ENCODE results near the gene UBE2K.

The UBE2K gene

GRCh38 chr4:39657465-39657864 lies 40.5 kb upstream of the UBE2K start:
- no peaks in the 10 kb centered on the region for H3K9me3 ChIP-seq (replicated peaks in 1 of 2; ENCODE audit: control insufficient read depth in 2 of 2, insufficient read depth in 1 of 2, low read depth in 1 of 2, low read length in 2 of 2)
- no peak overlapping the region for H2BK120ac ChIP-seq (ENCODE audit: low read depth, low read length)
- WGBS, 2 donors (ENCODE audit: extremely low coverage in 2 of 2, insufficient read length in 2 of 2, insufficient replicate concordance in 1 of 2), result no CpG with 5 or more reads among the region's 6 CpGs

DNA sequence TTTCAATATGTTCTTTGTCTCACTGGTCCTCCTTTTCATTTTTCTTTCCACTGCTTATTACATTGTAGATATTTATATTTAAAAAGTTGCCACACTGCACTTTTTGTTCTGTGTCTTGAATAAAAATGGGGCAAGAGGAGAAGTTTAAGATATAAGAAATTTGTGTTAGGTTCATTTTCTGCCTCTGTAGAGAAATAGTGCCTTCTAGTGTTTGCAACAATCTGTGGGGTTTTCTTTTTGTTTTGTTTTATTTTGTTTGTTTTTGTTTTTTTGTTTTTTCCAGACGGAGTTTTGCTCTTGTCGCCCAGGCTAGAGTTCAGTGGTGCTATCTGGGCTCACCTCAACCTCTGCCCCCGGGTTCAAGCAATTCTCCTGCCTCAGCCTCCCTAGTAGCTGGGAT lies 39.2 kb upstream of the UBE2K start:
- no peaks in the 10 kb centered on the region for H3K4me1 ChIP-seq (ENCODE audit: control insufficient read depth in 2 of 2, insufficient read depth in 1 of 2, low read depth in 1 of 2, low read length in 2 of 2)
- no peak overlapping the region for H2BK120ac ChIP-seq (ENCODE audit: low read depth, low read length)
- DNase-seq (ENCODE audit: low spot score), result no peak
- no peak overlapping the region for H3K23ac ChIP-seq (ENCODE audit: low read depth, low read length, poor library complexity)
- no peaks in the 10 kb centered on the region for H3K27me3 ChIP-seq (ENCODE audit: control insufficient read depth in 3 of 3, insufficient read depth in 3 of 3, low read depth in 1 of 3, low read length in 3 of 3)
- no peak overlapping the region for H3K27ac ChIP-seq (replicated peaks; ENCODE audit: low read length)
- no peak overlapping the region for H2BK15ac ChIP-seq (ENCODE audit: low read length)
- no peak overlapping the region for H2BK12ac ChIP-seq (ENCODE audit: low read length)
- no peak overlapping the region for H2AFZ ChIP-seq (ENCODE audit: low read length)
- H3K9me3 ChIP-seq (replicated peaks in 1 of 2; ENCODE audit: control insufficient read depth in 2 of 2, insufficient read depth in 1 of 2, low read depth in 1 of 2, low read length in 2 of 2), result no peaks in the 10 kb centered on the region
- no peak overlapping the region for H3K9ac ChIP-seq (ENCODE audit: low read depth, low read length, poor library complexity)
- H3K4me3 ChIP-seq (ENCODE audit: low read length in 2 of 2), result no peak overlapping the region
- H3K4ac ChIP-seq (ENCODE audit: low read length), result no peak overlapping the region
- H3K79me1 ChIP-seq (ENCODE audit: low read depth, low read length), result no peaks in the 10 kb centered on the region
- no peak overlapping the region for H2BK5ac ChIP-seq (ENCODE audit: low read length)
- H4K8ac ChIP-seq (ENCODE audit: low read depth, low read length), result no peak overlapping the region
- H3K18ac ChIP-seq (ENCODE audit: low read length), result no peak overlapping the region
- H3K4me2 ChIP-seq (ENCODE audit: insufficient read depth, low read length, poor library complexity, severe bottlenecking), result no peak overlapping the region
- H2AK5ac ChIP-seq (ENCODE audit: low read depth, low read length), result no peak overlapping the region
- no peak overlapping the region for H4K91ac ChIP-seq (ENCODE audit: low read depth, low read length, poor library complexity)
- no peaks in the 10 kb centered on the region for H3K36me3 ChIP-seq (replicated peaks in 1 of 2; ENCODE audit: control insufficient read depth in 2 of 2, insufficient read depth in 2 of 2, low read length in 2 of 2)
- H3K14ac ChIP-seq (ENCODE audit: low read length), result no peak overlapping the region
- no CpG with 5 or more reads among the region's 3 CpGs for WGBS, 2 donors (ENCODE audit: extremely low coverage in 2 of 2, insufficient read length in 2 of 2, insufficient replicate concordance in 1 of 2)

More at GRCh38 chr4:39657465-39657864, 40.5 kb upstream of the UBE2K start:
- Histone ChIP-seq H2BK15ac (ENCODE audit: low read length) (no peak overlapping the region), H3K14ac (ENCODE audit: low read length) (no peak overlapping the region), H2BK12ac (ENCODE audit: low read length) (no peak overlapping the region), H3K18ac (ENCODE audit: low read length) (no peak overlapping the region), H3K79me1 (ENCODE audit: low read depth, low read length) (no peaks in the 10 kb centered on the region), H3K36me3 (replicated peaks in 1 of 2; ENCODE audit: control insufficient read depth in 2 of 2, insufficient read depth in 2 of 2, low read length in 2 of 2) (no peaks in the 10 kb centered on the region), H3K4me3 (ENCODE audit: low read length in 2 of 2) (no peak overlapping the region), H4K91ac (ENCODE audit: low read depth, low read length, poor library complexity) (no peak overlapping the region), H2AFZ (ENCODE audit: low read length) (no peak overlapping the region), H3K23ac (ENCODE audit: low read depth, low read length, poor library complexity) (no peak overlapping the region), H3K27ac (replicated peaks; ENCODE audit: low read length) (no peak overlapping the region), H3K9ac (ENCODE audit: low read depth, low read length, poor library complexity) (no peak overlapping the region), H3K4me1 (ENCODE audit: control insufficient read depth in 2 of 2, insufficient read depth in 1 of 2, low read depth in 1 of 2, low read length in 2 of 2) (no peaks in the 10 kb centered on the region), H2AK5ac (ENCODE audit: low read depth, low read length) (no peak overlapping the region), H4K8ac (ENCODE audit: low read depth, low read length) (no peak overlapping the region), H3K27me3 (ENCODE audit: control insufficient read depth in 3 of 3, insufficient read depth in 3 of 3, low read depth in 1 of 3, low read length in 3 of 3) (no peaks in the 10 kb centered on the region), H2BK5ac (ENCODE audit: low read length) (no peak overlapping the region), H3K4ac (ENCODE audit: low read length) (no peak overlapping the region), H3K4me2 (ENCODE audit: insufficient read depth, low read length, poor library complexity, severe bottlenecking) (no peak overlapping the region)
- no peak for DNase-seq (ENCODE audit: low spot score)

DNA sequence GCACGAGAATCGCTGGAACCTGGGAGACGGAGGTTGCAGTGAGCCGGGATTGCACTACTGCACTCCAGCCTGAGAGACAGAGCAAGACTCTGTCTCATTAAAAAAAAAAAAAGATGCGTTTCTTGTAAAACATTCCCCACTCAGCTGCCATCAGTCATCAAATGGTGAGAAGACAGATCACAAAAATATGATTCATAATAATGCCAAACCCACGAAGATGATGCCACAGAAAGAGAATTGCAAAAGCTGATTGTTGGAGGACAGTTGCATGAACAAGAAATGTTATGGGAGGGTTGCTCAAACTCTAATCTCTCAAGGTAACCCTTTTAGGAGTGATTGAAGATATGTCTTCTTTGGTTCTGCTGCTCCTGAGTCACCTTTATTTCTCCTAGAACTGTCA lies 37.9 kb upstream of the UBE2K start:
- H2AK5ac ChIP-seq (ENCODE audit: low read depth, low read length), result no peak overlapping the region
- H3K4me1 ChIP-seq (ENCODE audit: control insufficient read depth in 2 of 2, insufficient read depth in 1 of 2, low read depth in 1 of 2, low read length in 2 of 2), result no peaks in the 10 kb centered on the region
- WGBS, 2 donors (ENCODE audit: extremely low coverage in 2 of 2, insufficient read length in 2 of 2, insufficient replicate concordance in 1 of 2), result no CpG with 5 or more reads among the region's 6 CpGs
- H2AFZ ChIP-seq (ENCODE audit: low read length), result no peak overlapping the region
- no peak overlapping the region for H2BK120ac ChIP-seq (ENCODE audit: low read depth, low read length)
- no peak overlapping the region for H3K9ac ChIP-seq (ENCODE audit: low read depth, low read length, poor library complexity)
- H3K36me3 ChIP-seq (replicated peaks in 1 of 2; ENCODE audit: control insufficient read depth in 2 of 2, insufficient read depth in 2 of 2, low read length in 2 of 2), result no peaks in the 10 kb centered on the region
- no peak overlapping the region for H3K4ac ChIP-seq (ENCODE audit: low read length)
- H2BK12ac ChIP-seq (ENCODE audit: low read length), result no peak overlapping the region
- H3K27ac ChIP-seq (replicated peaks; ENCODE audit: low read length), result no peak overlapping the region
- H3K14ac ChIP-seq (ENCODE audit: low read length), result no peak overlapping the region
- no peak for DNase-seq (ENCODE audit: low spot score)
- H3K27me3 ChIP-seq (ENCODE audit: control insufficient read depth in 3 of 3, insufficient read depth in 3 of 3, low read depth in 1 of 3, low read length in 3 of 3), result no peaks in the 10 kb centered on the region
- H4K8ac ChIP-seq (ENCODE audit: low read depth, low read length), result no peak overlapping the region
- no peak overlapping the region for H3K18ac ChIP-seq (ENCODE audit: low read length)
- H3K23ac ChIP-seq (ENCODE audit: low read depth, low read length, poor library complexity), result no peak overlapping the region
- no peak overlapping the region for H3K4me3 ChIP-seq (ENCODE audit: low read length in 2 of 2)
- H3K9me3 ChIP-seq (replicated peaks in 1 of 2; ENCODE audit: control insufficient read depth in 2 of 2, insufficient read depth in 1 of 2, low read depth in 1 of 2, low read length in 2 of 2), result no peaks in the 10 kb centered on the region
- no peak overlapping the region for H4K91ac ChIP-seq (ENCODE audit: low read depth, low read length, poor library complexity)
- H3K4me2 ChIP-seq (ENCODE audit: insufficient read depth, low read length, poor library complexity, severe bottlenecking), result no peak overlapping the region
- H2BK5ac ChIP-seq (ENCODE audit: low read length), result no peak overlapping the region
- H2BK15ac ChIP-seq (ENCODE audit: low read length), result no peak overlapping the region
- H3K79me1 ChIP-seq (ENCODE audit: low read depth, low read length), result no peaks in the 10 kb centered on the region

- H3K18ac ChIP-seq (ENCODE audit: low read length), result no peak overlapping the region
- H3K14ac ChIP-seq (ENCODE audit: low read length), result no peak overlapping the region
- H2BK5ac ChIP-seq (ENCODE audit: low read length), result no peak overlapping the region
- no peak overlapping the region for H2BK12ac ChIP-seq (ENCODE audit: low read length)
- no peak overlapping the region for H3K4me3 ChIP-seq (ENCODE audit: low read length in 2 of 2)
- H3K36me3 ChIP-seq (replicated peaks in 1 of 2; ENCODE audit: control insufficient read depth in 2 of 2, insufficient read depth in 2 of 2, low read length in 2 of 2), result no peaks in the 10 kb centered on the region
- H4K91ac ChIP-seq (ENCODE audit: low read depth, low read length, poor library complexity), result no peak overlapping the region
- no peak overlapping the region for H3K27ac ChIP-seq (replicated peaks; ENCODE audit: low read length)
- H3K4me2 ChIP-seq (ENCODE audit: insufficient read depth, low read length, poor library complexity, severe bottlenecking), result no peak overlapping the region
- no peak overlapping the region for H3K23ac ChIP-seq (ENCODE audit: low read depth, low read length, poor library complexity)
- WGBS, 2 donors (ENCODE audit: extremely low coverage in 2 of 2, insufficient read length in 2 of 2, insufficient replicate concordance in 1 of 2), result no CpG with 5 or more reads among the region's 6 CpGs
- H2BK120ac ChIP-seq (ENCODE audit: low read depth, low read length), result no peak overlapping the region
- H3K79me1 ChIP-seq (ENCODE audit: low read depth, low read length), result no peaks in the 10 kb centered on the region
- no peak for DNase-seq (ENCODE audit: low spot score)
- no peaks in the 10 kb centered on the region for H3K27me3 ChIP-seq (ENCODE audit: control insufficient read depth in 3 of 3, insufficient read depth in 3 of 3, low read depth in 1 of 3, low read length in 3 of 3)
- no peak overlapping the region for H2AFZ ChIP-seq (ENCODE audit: low read length)
- H4K8ac ChIP-seq (ENCODE audit: low read depth, low read length), result no peak overlapping the region
- no peaks in the 10 kb centered on the region for H3K9me3 ChIP-seq (replicated peaks in 1 of 2; ENCODE audit: control insufficient read depth in 2 of 2, insufficient read depth in 1 of 2, low read depth in 1 of 2, low read length in 2 of 2)
- H3K9ac ChIP-seq (ENCODE audit: low read depth, low read length, poor library complexity), result no peak overlapping the region
- no peak overlapping the region for H2AK5ac ChIP-seq (ENCODE audit: low read depth, low read length)
- H3K4ac ChIP-seq (ENCODE audit: low read length), result no peak overlapping the region
- H3K4me1 ChIP-seq (ENCODE audit: control insufficient read depth in 2 of 2, insufficient read depth in 1 of 2, low read depth in 1 of 2, low read length in 2 of 2), result no peaks in the 10 kb centered on the region
- no peak overlapping the region for H2BK15ac ChIP-seq (ENCODE audit: low read length)
Observed at GRCh38 chr4:39660757-39661156, 37.2 kb upstream of the UBE2K start.

Data from neuronal stem cell (in vitro differentiated cells).